ENCODE measurements around the gene CTAG1B.
"Not testable (repeated sequence)": the region's sequence is repeated elsewhere in the genome, so short reads cannot be mapped to it uniquely, and the experiment has no call there.

The CTAG1B gene

DNA sequence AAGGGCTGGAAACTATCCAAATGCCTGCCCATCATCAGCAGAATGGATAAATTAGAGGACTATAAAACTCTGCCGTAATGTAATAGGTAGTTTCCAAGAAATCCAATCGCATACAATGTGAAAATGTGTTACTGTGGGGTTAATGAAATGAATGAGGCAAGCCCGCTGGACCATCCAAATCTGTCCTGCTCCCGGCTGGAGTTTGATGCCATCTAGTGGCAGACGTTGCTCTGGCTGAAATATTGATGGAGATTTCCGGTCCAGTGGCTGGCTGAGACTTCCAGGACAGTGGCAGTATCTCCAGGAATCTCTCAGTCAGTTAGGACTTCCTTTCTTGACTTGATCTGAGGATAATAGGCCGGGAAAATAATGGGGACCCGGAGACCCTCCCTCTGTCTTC lies 36.1 kb downstream of the CTAG1B start:
- FAIRE-seq: not testable (repeated sequence)

DNA sequence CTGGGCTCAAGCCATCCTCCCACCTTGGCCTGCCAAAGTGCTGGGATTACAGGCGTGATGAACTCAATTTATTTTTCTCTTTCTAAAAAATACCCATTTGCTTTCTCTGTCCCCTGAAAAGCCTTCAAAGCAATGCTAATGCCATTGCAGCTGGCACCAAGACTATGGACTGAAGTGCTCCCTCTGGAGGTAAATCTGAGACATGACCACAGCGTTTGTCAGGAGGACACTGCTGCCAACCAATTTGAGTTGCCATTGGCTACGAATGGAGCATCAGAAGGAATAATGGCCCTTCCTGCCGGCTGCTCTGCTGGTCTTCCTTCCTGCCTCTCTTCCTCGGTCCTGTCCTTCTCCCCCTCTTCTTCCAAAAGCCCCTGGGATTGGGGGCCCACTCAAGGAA lies 44.0 kb downstream of the CTAG1B start:
- FAIRE-seq: not testable (repeated sequence)

DNA sequence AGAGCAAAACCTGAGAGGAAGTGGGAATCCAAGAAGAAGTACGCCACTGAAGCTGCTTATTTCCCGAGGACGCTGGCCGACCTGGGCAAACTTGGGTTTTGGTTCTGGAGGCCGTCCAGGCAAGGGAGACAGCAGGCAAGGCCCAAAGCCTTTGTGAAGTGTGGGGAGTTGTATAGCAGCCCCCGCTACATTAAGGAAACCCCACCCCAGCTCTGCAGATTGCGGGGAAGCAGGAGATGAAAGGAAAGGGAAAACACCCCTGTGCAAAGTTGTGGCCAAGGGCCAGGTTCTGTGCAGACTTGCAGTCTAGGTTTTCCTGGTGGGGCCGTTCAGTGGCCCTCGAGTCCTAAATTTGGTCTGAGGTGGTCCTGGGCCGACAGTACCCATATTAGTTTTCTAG lies 46.0 kb downstream of the CTAG1B start:
- not testable (repeated sequence) for FAIRE-seq

DNA sequence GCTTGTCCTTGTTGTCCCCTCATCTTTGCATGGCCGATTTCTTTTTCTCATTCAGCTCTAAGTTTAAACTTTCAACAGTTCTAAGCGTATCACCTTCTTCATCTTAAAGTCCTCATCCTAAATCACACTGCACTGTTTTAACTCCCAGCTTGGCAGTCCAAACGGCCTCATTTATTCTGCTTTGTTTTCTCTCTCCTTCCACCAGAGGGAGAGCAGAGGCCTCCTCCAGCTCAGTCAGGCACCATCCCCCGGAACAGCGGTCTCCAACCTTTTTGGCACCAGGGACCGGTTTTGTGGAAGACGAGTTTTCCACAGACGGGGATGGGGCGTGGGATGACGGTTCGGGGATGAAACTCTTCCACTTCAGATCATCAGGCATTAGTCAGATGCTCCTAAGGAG lies 48.7 kb downstream of the CTAG1B start:
- FAIRE-seq: peak; percentile 75

All from colon (tissue), 2 donors.